H1 (cell line): ENCODE results near the gene GPR61. TPM values are rescaled to one million over a fixed set of nuclear protein-coding genes. Genes with fewer than 3 reads are reported as not detected.

ENCODE experiments used
- CTCF ChIA-PET: fragments of 300-600 bp; sonication (Branson Sonifier 250); formaldehyde crosslinking; loops from one replicate; lab custom pipeline; 2021; ENCODE audit not compliant: partially characterized antibody; lab: Charles Lee
- POLR2A ChIA-PET: fragments of 300-600 bp; sonication (Branson Sonifier 250); formaldehyde crosslinking; loops from one replicate; lab custom pipeline; 2021; ENCODE audit warnings: inconsistent platforms; ENCODE audit not compliant: partially characterized antibody; lab: Charles Lee
- DNase-seq, 2 experiments: peaks; one replicate each; pipeline versions ENCODE4 v3.0.0 to v3.0.0-alpha.2; 2010 to 2022; ENCODE audit warnings: low spot score in 2 of 2, low read depth in 1 of 2, mixed read lengths in 1 of 2
- FAIRE-seq: peaks from 2 replicates; lab custom pipeline; 2011; peaks lifted over from hg19 to GRCh38; lab: Jason Lieb, UNC
- H2AFZ ChIP-seq: 2 replicates; pipeline ENCODE4 v1.8.1; 2012; ENCODE audit warnings: low read length, inconsistent platforms
- H2AK5ac ChIP-seq: 2 replicates; pipeline ENCODE4 v1.6.1; 2013; ENCODE audit warnings: low read depth, low read length
- H2BK120ac ChIP-seq: replicated peaks from 2 replicates; pipeline ENCODE3; 2013; ENCODE audit warnings: low read depth, low read length, inconsistent platforms
- H2BK12ac ChIP-seq: 2 replicates; pipeline ENCODE4 v1.6.1; 2013; ENCODE audit warnings: low read depth, low read length
- H2BK15ac ChIP-seq: 2 replicates; pipeline ENCODE4 v1.6.1; 2013; ENCODE audit warnings: low read length
- H2BK20ac ChIP-seq: 2 replicates; pipeline ENCODE4 v1.6.1; 2013; ENCODE audit warnings: low read length
- H2BK5ac ChIP-seq: 2 replicates; pipeline ENCODE4 v1.6.1; 2013; ENCODE audit warnings: low read depth, low read length
- H3K14ac ChIP-seq: 2 replicates; pipeline ENCODE4 v1.6.1; 2013; ENCODE audit warnings: inconsistent platforms; ENCODE audit not compliant: insufficient read length
- H3K18ac ChIP-seq: 2 replicates; pipeline ENCODE4 v1.6.1; 2013; ENCODE audit warnings: low read length; ENCODE audit errors: extremely low read depth
- H3K23ac ChIP-seq: 2 replicates; pipeline ENCODE4 v1.6.1; 2013; ENCODE audit warnings: inconsistent platforms; ENCODE audit not compliant: insufficient read length
- H3K23me2 ChIP-seq: 2 replicates; pipeline ENCODE4 v1.6.1; 2013; ENCODE audit warnings: low read depth, low read length
- H3K27ac ChIP-seq: 2 replicates; pipeline ENCODE4 v1.6.1; 2011; ENCODE audit warnings: low read depth, low read length, inconsistent platforms
- H3K27me3 ChIP-seq, 4 experiments: replicated peaks in 1 of 4; 1 replicate in 1 of 4; 2 replicates in 3 of 4; pipeline versions ENCODE4 v1.6.1 to v1.8.1; 2011 to 2013; ENCODE audit warnings: low read length in 3 of 4, mild to moderate bottlenecking in 3 of 4, inconsistent platforms in 2 of 4, mixed read lengths in 2 of 4, moderate library complexity in 1 of 4; ENCODE audit not compliant: control insufficient read depth in 3 of 4, insufficient read depth in 3 of 4; ENCODE audit errors: extremely low read depth in 1 of 4
- H3K36me3 ChIP-seq, 4 experiments: 2 replicates each; pipeline versions ENCODE4 v1.6.1 to v1.8.1; 2011 to 2013; ENCODE audit warnings: mild to moderate bottlenecking in 4 of 4, low read length in 3 of 4, moderate library complexity in 2 of 4, control low read depth in 1 of 4, inconsistent platforms in 1 of 4; ENCODE audit not compliant: insufficient read depth in 4 of 4, control insufficient read depth in 2 of 4
- H3K4ac ChIP-seq: replicated peaks from 2 replicates; pipeline ENCODE3; 2013; ENCODE audit warnings: low read length, low read depth, mixed read lengths, inconsistent platforms; ENCODE audit not compliant: insufficient read length
- H3K4me1 ChIP-seq, 4 experiments: replicated peaks in 1 of 4; 1 replicate in 1 of 4; 2 replicates in 3 of 4; pipeline versions ENCODE4 v1.6.1 to v1.8.1; 2011 to 2013; ENCODE audit warnings: low read length in 3 of 4, inconsistent platforms in 2 of 4, mixed read lengths in 1 of 4; ENCODE audit not compliant: insufficient read depth in 4 of 4, control insufficient read depth in 3 of 4
- H3K4me2 ChIP-seq, 2 experiments: 2 replicates each; pipeline versions ENCODE4 v1.6.1 to v1.8.1; 2011 to 2013; ENCODE audit warnings: low read depth in 2 of 2, low read length in 2 of 2, control low read depth in 1 of 2, inconsistent platforms in 1 of 2, mild to moderate bottlenecking in 1 of 2; ENCODE audit not compliant: insufficient read depth in 1 of 2
- H3K4me3 ChIP-seq, 4 experiments: fragments of 200-600, 300-600 bp in 1 of 4; sonication (generic), shearing (Covaris generic), sonication (Bioruptor Twin) in 1 of 4; 2 replicates each; pipeline versions ENCODE4 v1.5.1 to v1.8.1; 2011 to 2016; ENCODE audit warnings: low read length in 4 of 4, low read depth in 3 of 4, control low read depth in 2 of 4, inconsistent platforms in 2 of 4, mild to moderate bottlenecking in 2 of 4, mixed read lengths in 1 of 4, moderate library complexity in 1 of 4; ENCODE audit not compliant: insufficient read depth in 2 of 4; ENCODE audit errors: extremely low read depth in 1 of 4
- H3K56ac ChIP-seq: replicated peaks from 2 replicates; pipeline ENCODE3; 2013; ENCODE audit warnings: low read depth, mild to moderate bottlenecking, mixed read lengths, low read length, inconsistent platforms; ENCODE audit not compliant: insufficient read length
- H3K79me1 ChIP-seq: 2 replicates; pipeline ENCODE4 v1.6.1; 2013; ENCODE audit warnings: low read depth, low read length, control low read depth
- H3K79me2 ChIP-seq, 2 experiments: 2 replicates each; pipeline versions ENCODE4 v1.6.1 to v1.8.1; 2012 to 2013; ENCODE audit warnings: low read length in 2 of 2, mild to moderate bottlenecking in 2 of 2, inconsistent platforms in 1 of 2; ENCODE audit not compliant: insufficient read depth in 2 of 2, control insufficient read depth in 1 of 2
- H3K9ac ChIP-seq, 4 experiments: replicated peaks in 1 of 4; 1 replicate in 1 of 4; 2 replicates in 3 of 4; pipeline versions ENCODE4 v1.6.1 to v1.8.1; 2011 to 2013; ENCODE audit warnings: low read depth in 3 of 4, low read length in 3 of 4, control low read depth in 2 of 4, mild to moderate bottlenecking in 2 of 4, moderate library complexity in 2 of 4, inconsistent platforms in 1 of 4; ENCODE audit errors: extremely low read depth in 1 of 4
- H3K9me3 ChIP-seq, 2 experiments: 2 replicates each; pipeline versions ENCODE4 v1.6.1 to v1.8.1; 2012 to 2013; ENCODE audit warnings: mild to moderate bottlenecking in 2 of 2, moderate library complexity in 2 of 2, control low read depth in 1 of 2, inconsistent platforms in 1 of 2, low read depth in 1 of 2, low read length in 1 of 2, mixed read lengths in 1 of 2; ENCODE audit not compliant: insufficient read depth in 2 of 2
- H4K20me1 ChIP-seq, 2 experiments: replicated peaks in 1 of 2; 2 replicates each; pipeline versions ENCODE3 to v1.8.1; 2011 to 2013; ENCODE audit warnings: inconsistent platforms in 2 of 2, low read length in 2 of 2, mild to moderate bottlenecking in 1 of 2; ENCODE audit not compliant: insufficient read depth in 2 of 2, control insufficient read depth in 1 of 2
- H4K5ac ChIP-seq: 2 replicates; pipeline ENCODE4 v1.6.1; 2013; ENCODE audit warnings: low read length, low read depth, mixed read lengths, inconsistent platforms; ENCODE audit not compliant: insufficient read length
- H4K8ac ChIP-seq: 2 replicates; pipeline ENCODE4 v1.8.0; 2013; ENCODE audit warnings: mild to moderate bottlenecking, moderate library complexity, low read length, inconsistent platforms; ENCODE audit not compliant: insufficient read depth; ENCODE audit errors: extremely low read depth
- H4K91ac ChIP-seq: replicated peaks from 2 replicates; pipeline ENCODE3; 2013; ENCODE audit warnings: low read length, mixed read lengths, inconsistent platforms; ENCODE audit not compliant: insufficient read length
- JUND ChIP-seq: IDR thresholded peaks from 2 replicates; pipeline ENCODE4 v1.6.1; 2011; ENCODE audit warnings: mild to moderate bottlenecking, improper control_type of control experiment, low read length
- KDM5A ChIP-seq: fragments of 200-600 bp; IDR thresholded peaks from 2 replicates; pipeline ENCODE4 v1.7.1; 2012; ENCODE audit warnings: mild to moderate bottlenecking, low read length, inconsistent platforms, mixed read lengths
- PHF8 ChIP-seq: fragments of 200-600 bp; sonication (generic); conservative IDR thresholded peaks from 2 replicates; pipeline ENCODE4 v1.7.1; 2012; ENCODE audit warnings: low read depth, mild to moderate bottlenecking, inconsistent platforms, low read length, moderate library complexity
- TAF1 ChIP-seq: IDR thresholded peaks from 2 replicates; pipeline ENCODE4 v1.6.1; 2011; ENCODE audit warnings: mild to moderate bottlenecking, low read depth, low read length
- TAF7 ChIP-seq: optimal IDR thresholded peaks from 2 replicates; pipeline ENCODE3; 2011; ENCODE audit warnings: low read depth, mild to moderate bottlenecking, inconsistent platforms, low read length, moderate library complexity, borderline replicate concordance
- TCF12 ChIP-seq: IDR thresholded peaks from 2 replicates; pipeline ENCODE4 v1.6.1; 2011; ENCODE audit warnings: low read depth, mild to moderate bottlenecking, low read length
- WGBS, 2 experiments: shearing (Covaris generic) in 1 of 2; methylation state at CpG; one replicate each; pipeline versions ENCODE4 v1.1.6 to v1.1.7; 2013 to 2015; ENCODE audit warnings: low lambda C conversion rate in 2 of 2, mixed read lengths in 2 of 2, inconsistent platforms in 1 of 2, low coverage in 1 of 2, missing lambda C conversion rate in 1 of 2; ENCODE audit not compliant: insufficient replicate concordance in 2 of 2, insufficient coverage in 1 of 2, insufficient read length in 1 of 2; ENCODE audit errors: extremely low coverage in 1 of 2, missing lambda C conversion rate in 1 of 2; 5-methylcytosine and 5-hydroxymethylcytosine counted together
- polyA plus RNA-seq, 7 experiments: library from polyadenylated mRNA; depleted of rRNA in 3 of 7; stranded (reverse) in 5 of 7; unstranded in 2 of 7; fragments of >200 nt in 5 of 7; fragments of 200-250 nt in 2 of 7; gene quantifications; 1 replicate in 5 of 7; 2 replicates in 1 of 7; 4 replicates in 1 of 7; pipeline versions ENCODE4 v1.2.1 to v1.2.3, GENCODE V29; 2011 to 2013; ENCODE audit warnings: missing spikeins in 2 of 7, mixed read lengths in 2 of 7
- total RNA-seq: library from RNA; stranded (reverse); fragmentation: NEBNext Ultra II Directional; extraction: Animal tissue kit (Norgen Biotek cat#: 25700); gene quantifications from 2 replicates; pipeline ENCODE4 v1.2.1, GENCODE V29; 2021
- TF ChIP-seq, protein P1 (sequence below): IDR thresholded peaks from 2 replicates; pipeline ENCODE4 v1.6.1; 2011; ENCODE audit warnings: low read depth, mild to moderate bottlenecking, low read length; ENCODE audit not compliant: insufficient read depth
- TF ChIP-seq, protein P2 (sequence below): IDR thresholded peaks from 2 replicates; pipeline ENCODE4 v1.6.1; 2012; ENCODE audit warnings: low read length, inconsistent platforms

Gene GPR61
- total and polyA plus RNA-seq, 2 of the 8 experiments (the other 6 are each of a cell fraction or from before 2014, with no cell fraction given), result 0.41 to 0.53 TPM

DNA sequence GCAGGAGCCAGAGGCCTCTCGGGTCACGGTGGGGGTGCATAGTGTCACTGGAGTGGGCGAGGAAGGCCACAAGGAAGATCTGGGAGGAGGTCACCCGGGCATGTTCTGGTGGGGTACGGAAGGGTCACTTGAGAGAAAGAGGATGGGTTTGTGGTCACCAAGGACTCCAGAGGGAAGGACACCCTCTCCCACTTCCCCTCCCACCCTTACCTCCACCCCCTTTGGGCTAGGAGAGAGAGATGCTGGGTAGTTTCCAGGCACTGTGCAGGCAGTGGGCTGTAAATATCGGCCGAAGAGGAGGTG lies 30.8 kb upstream of the GPR61 start:
- H3K9me3 ChIP-seq, result no peaks in the 10 kb centered on the region
- peaks cover 2 to 7% of the 10 kb centered on the region in 2 experiments for H4K20me1 ChIP-seq
- DNase-seq (no peak), FAIRE-seq (no peak)
- ChIA-PET POLR2A (interaction anchor here (1.1 to 2.2 kb wide), 8 partner anchors 8 to 83 kb away, joined by 3 to 20 read pairs (median 7); partner anchors contain the start of genes ATXN7L2 and CYB561D1), CTCF (interaction anchor here (1.1 to 43.7 kb wide), 5 partner anchors 0 to 475 kb away, joined by 3 to 1755 read pairs (median 666); partner anchors contain the start of genes AHCYL1, AMIGO1, ATXN7L2 and CYB561D1)
- no peak overlapping the region for H3K27ac ChIP-seq
- peaks cover 10% of the 10 kb centered on the region for H3K23me2 ChIP-seq
- H3K14ac ChIP-seq, result no peak overlapping the region
- no peak overlapping the region for H3K18ac ChIP-seq
- TF ChIP-seq PHF8 (no peak), KDM5A (no peak), TAF7 (no peak), TCF12 (no peak), TAF1 (no peak), JUND (no peak)
- TF ChIP-seq, protein P1, sequence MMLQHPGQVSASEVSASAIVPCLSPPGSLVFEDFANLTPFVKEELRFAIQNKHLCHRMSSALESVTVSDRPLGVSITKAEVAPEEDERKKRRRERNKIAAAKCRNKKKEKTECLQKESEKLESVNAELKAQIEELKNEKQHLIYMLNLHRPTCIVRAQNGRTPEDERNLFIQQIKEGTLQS, result no peak
- TF ChIP-seq, protein P2, sequence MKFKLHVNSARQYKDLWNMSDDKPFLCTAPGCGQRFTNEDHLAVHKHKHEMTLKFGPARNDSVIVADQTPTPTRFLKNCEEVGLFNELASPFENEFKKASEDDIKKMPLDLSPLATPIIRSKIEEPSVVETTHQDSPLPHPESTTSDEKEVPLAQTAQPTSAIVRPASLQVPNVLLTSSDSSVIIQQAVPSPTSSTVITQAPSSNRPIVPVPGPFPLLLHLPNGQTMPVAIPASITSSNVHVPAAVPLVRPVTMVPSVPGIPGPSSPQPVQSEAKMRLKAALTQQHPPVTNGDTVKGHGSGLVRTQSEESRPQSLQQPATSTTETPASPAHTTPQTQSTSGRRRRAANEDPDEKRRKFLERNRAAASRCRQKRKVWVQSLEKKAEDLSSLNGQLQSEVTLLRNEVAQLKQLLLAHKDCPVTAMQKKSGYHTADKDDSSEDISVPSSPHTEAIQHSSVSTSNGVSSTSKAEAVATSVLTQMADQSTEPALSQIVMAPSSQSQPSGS, result no peak
- H2BK12ac ChIP-seq, result no peak overlapping the region
- H3K23ac ChIP-seq, result no peak overlapping the region
- no peak overlapping the region for H3K56ac ChIP-seq
- no peak overlapping the region for H4K8ac ChIP-seq
- H4K91ac ChIP-seq, result no peak overlapping the region
- no peak overlapping the region for H2AK5ac ChIP-seq
- WGBS, 2 experiments, result 78% methylated on average over 7 of the region's 7 CpGs; no CpG with 5 or more reads in 1 of the 2 experiments
- no peak overlapping the region for H3K4ac ChIP-seq
- H3K4me2 ChIP-seq, result peak overlapping the region; percentile 90 to 97
- H3K79me1 ChIP-seq, result no peaks in the 10 kb centered on the region
- no peaks in the 10 kb centered on the region for H3K79me2 ChIP-seq
- H2BK20ac ChIP-seq, result no peak overlapping the region
- H3K4me3 ChIP-seq, result peak overlapping the region; percentile 77 to 87 (median 81); a peak in 7 of 8 replicates
- no peak overlapping the region for H4K5ac ChIP-seq
- H3K27me3 ChIP-seq, result peaks cover 0 to 23% (median 15%) of the 10 kb centered on the region in 4 experiments; a peak in 6 of 7 replicates
- H2BK5ac ChIP-seq, result no peak overlapping the region
- H3K4me1 ChIP-seq, result peaks cover 0 to 7% (median 3%) of the 10 kb centered on the region in 4 experiments; a peak in 1 of 7 replicates
- 0 out of 2 replicates have a peak overlapping the region, but pooled peaks have one; percentile 16 for H2BK15ac ChIP-seq
- peak overlapping the region; percentile 81; the same call in 1 of the 2 replicates for H2AFZ ChIP-seq
- H2BK120ac ChIP-seq, result no peak overlapping the region
- peak overlapping the region in 1 of 4 experiments; percentile 34; a peak in 1 of 7 replicates for H3K9ac ChIP-seq
- H3K36me3 ChIP-seq, result no peaks in the 10 kb centered on the region
